HG02678 (cell line): ENCODE measurements around the gene TBC1D16.
A peak's percentile ranks its signal among the peaks of the same experiment; 100 is the strongest.
"Not testable (repeated sequence)": the region's sequence is repeated elsewhere in the genome, so short reads cannot be mapped to it uniquely, and the experiment has no call there.

Source experiments
- ATAC-seq: cut with Tn5 transposase; IDR thresholded peaks from one replicate; pipeline ENCODE4 v1.9.1; 2021; ENCODE audit warnings: mild to moderate bottlenecking, moderate library complexity; ENCODE audit not compliant: unreplicated experiment

TBC1D16 gene

DNA sequence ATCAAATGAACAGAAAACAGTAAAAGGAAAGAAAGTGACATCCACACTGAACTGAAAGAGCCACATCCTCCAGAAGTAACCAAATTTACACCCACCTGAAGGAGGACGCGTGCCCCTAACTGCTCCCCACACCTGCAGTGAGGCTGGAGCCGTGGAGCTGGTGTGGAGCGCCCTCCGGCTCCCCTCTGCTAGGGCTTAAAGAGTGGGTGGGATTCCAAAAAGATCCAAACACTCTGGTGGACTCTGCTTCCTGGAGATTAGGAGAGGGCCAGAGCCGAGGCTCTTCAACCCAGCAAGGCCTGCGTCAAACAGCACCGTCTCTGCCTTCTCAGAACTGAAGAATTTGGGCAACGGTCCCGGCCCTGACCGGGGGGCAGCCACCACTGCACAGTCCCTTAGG lies 16.0 kb upstream of the TBC1D16 start:
- ATAC-seq: no peak

DNA sequence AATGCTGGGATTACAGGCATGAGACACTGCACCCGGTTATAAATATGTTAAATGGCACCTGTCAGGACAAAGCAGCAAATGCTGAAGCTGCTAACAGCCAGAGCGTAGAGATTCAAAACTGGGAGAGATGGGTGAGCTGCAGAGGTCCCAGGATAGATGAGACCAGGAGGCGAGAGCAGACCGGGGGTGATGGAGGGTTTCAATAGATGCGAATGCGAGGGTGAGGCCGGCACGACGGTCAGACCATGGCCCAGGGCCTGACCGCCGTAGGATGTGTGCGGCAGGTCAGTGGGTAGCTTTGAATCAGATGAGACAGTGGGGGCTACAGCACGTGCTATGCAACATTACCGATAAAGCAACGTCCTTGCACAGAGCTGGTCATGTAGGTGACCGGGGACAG lies 15.0 kb upstream of the TBC1D16 start:
- no peak for ATAC-seq

GRCh38 chr17:80049986-80050385 lies 14.3 kb upstream of the TBC1D16 start:
- ATAC-seq: no peak

GRCh38 chr17:80047176-80047575 lies 11.5 kb upstream of the TBC1D16 start:
- ATAC-seq: no peak

DNA sequence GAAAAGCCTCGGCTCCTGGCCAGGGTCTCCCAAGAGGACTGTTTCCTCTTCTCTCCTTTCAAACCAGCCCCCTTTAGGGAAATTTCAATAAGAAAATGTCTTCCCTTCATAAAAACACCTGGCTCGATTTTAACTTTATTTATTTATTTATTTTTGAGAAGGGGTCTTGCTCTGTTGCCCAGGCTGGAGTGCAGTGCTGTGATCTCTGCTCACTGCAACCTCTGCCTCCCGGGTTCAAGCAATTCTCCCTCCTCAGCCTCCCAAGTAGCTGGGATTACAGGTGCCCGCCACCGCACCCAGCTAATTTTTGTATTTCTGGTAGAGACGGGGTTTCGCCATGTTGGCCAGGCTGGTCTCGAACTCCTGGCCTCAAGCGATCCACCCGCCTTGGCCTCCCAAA lies 11.0 kb upstream of the TBC1D16 start:
- not testable (repeated sequence) for ATAC-seq

GRCh38 chr17:80045703-80046102 lies 10.0 kb upstream of the TBC1D16 start:
- no peak for ATAC-seq

GRCh38 chr17:80043963-80044362 lies 8.3 kb upstream of the TBC1D16 start:
- ATAC-seq: no peak

DNA sequence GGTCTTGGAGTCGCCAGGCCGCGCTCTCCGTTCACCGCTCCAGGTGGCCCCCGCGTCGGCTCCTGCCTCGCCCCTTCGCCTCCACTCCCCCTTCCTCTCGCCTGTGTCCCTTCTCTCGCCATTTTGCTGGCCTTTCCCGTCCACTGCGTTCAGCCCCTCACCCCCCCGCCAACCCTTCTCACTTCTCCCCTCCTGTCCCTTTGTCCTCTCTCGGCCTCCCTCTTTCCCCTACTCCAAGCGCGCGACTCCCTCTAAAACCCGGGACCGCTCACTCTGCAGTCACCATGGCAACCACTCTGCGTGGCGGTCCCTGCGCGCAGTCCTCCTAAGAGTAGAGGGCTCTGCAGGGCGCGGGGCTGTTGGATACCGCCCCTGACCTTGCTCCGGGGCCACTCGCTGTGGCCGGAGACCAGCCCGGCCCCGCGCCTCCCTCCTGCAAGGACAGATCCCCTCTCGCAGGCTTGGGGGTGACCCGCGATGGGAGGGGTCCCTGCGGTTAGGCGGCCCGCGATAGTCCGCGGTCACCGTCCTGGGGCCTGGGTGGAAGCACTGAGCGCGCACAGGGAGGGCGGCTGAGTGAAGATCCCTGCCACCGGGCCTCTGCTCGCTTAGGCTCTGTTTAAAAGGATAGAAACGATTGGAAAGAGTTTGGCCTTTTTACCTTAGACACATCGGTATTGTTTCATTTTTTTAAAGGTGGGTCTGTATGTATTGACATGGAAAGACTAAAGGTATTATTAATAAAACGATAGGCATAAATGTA lies 1.2 kb upstream of the TBC1D16 start:
- ATAC-seq: no peak

- peak; percentile 48 for ATAC-seq
These were observed 454 bp upstream of the TBC1D16 start, which contains the start of gene CCDC40 for GRCh38 chr17:80035937-80036714. Gene CCDC40 (plus strand): TSS chr17:80036642. CDS start chr17:80036663, 21 bp downstream.

DNA sequence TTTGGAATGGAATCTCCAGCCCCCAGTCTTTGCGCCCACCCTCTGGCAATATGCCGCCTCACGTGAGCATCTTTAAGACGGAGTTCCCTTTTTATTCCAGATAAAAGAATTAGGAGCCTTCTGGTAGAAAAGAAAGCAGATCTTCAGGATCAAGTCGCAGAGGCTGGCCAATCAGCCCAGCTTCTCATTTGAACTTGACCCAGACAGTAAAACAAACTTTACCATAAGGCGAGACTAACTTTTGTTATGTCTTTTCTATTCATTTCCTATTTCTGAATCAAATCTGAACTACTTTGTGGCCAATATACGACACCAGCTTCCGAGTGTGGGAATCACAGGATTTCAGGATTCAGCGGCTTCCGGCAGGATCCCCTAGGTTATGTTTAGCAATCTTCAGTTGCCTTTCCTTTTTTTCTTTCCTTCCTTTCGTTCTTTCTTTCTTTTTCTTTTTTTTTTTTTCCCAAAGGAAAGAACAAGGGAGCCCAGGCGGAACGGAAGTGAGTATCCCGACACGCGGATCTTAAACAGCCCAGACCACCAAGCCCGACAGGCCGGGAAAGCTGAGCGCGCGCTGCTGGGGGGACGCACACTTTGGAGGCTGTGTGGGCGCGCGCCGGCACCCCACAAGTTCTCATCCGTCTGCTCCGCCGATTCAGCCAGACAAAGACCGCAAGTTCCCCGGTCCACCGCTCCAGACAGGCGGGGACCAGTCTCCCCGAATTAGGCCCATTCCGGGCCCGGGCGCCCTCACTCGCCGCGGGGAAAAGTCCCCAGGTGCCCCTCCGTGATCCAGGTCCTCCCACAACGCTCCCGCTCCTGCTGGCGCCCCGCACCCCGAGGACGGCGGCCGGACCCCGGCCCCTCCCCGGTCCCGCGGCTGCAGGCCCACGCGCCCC lies 633 bp downstream of the TBC1D16 start:
- ATAC-seq: peak; percentile 22

- no peak for ATAC-seq
These were observed 1.8 kb downstream of the TBC1D16 start for GRCh38 chr17:80033840-80034239.

GRCh38 chr17:80032614-80033171 lies 3.0 kb downstream of the TBC1D16 start:
- no peak for ATAC-seq

DNA sequence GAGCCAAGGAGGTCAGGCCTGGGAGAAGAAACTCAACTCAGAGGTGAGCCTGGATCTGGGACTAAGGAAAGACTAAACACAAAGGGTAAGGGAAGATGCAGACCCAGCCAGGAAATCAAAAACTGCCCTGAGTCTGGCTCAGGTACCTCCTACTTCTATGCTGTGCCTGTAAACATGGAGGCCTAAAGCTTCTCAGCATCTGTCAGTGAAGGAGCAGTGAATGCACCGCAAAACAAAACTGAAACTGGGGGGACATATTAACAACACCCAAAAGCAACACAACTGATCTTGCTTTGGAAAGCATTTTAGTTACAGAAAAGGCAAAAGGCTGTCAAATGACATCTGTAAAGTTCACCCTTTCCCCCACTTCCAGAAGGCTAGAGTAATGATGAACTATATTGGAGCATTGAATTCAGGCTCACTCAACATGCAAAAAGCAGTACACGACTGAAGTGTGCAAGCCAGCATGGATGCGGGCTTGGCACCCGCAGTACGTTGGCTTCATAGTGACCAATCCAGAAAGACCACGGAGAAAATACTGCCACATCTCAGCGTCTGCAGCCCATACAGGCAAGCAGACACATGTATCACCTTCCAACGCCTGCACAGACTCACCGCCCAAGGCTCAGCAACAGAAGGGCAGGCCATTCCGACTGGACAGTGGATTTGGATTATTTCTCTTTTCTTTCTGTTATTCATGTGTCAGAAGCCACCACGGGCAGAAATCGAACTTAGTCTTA lies 3.8 kb downstream of the TBC1D16 start:
- ATAC-seq: no peak

- no peak for ATAC-seq
These were observed 4.8 kb downstream of the TBC1D16 start for GRCh38 chr17:80030730-80031410.

- ATAC-seq: no peak
These were observed 6.3 kb downstream of the TBC1D16 start for GRCh38 chr17:80029258-80029974.

- no peak for ATAC-seq
These were observed 7.6 kb downstream of the TBC1D16 start for GRCh38 chr17:80028030-80028429.

DNA sequence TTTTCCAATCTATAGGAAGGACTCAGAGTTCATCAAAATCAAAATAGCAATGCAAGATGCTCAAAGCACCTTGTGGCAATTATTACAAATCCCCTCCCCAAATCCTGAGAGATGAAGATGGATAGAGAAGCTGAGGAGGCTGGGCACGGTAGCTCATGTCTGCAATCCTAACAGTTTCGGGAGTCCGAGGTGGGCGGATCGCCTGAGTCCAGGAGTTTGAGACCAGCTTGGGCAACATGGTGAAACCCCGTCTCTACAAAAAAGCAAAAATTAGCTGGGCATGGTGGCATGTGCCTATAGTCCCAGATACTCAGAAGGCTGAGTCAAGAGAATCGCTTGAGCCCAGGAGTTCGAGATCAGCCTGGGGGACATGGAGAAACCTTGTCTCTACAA lies 8.6 kb downstream of the TBC1D16 start:
- no peak for ATAC-seq

DNA sequence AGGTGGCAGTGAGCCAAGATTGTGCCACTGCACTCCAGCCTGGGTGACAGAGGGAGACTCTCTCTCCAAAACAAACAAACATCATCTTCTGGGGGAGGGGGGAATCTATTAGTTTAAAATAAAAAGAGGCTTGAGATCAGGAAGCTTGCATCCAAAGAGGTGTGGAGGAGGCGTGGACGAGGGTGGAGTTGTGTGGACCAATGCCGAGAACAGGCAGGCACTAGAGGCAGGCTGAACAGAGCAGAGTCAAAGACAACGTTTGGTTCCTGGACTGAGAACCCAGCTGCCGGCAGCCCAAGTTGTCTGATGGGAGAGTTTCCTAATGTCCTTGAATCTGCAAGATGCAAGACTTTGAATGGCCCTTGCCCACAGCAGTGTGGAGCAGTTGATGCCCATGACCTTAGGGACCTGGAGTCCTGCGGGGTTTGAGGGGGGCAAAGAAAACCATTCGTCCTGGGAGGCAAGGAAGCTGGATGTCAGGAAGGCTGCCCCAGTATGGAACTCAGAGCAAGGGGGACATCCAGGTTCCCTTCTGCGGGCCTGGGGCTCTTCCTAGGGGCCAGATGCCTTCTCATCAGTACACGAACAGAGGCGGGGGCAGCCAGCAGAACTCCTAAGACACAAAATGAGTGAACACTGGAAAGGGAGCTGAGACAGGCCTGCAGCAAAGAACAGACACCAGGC lies 9.2 kb downstream of the TBC1D16 start:
- no peak for ATAC-seq
